Stimulated activated CD4-positive, alpha-beta T cell treated with anti-CD3 and anti-CD28 coated beads, Interleukin-15, amount 100 ng/mL, for 24 hours (primary cell): ENCODE results near the gene TRPT1.

Experiments used
- DNase-seq: peaks from one replicate; pipeline ENCODE4 v3.0.0-alpha.2; 2020

TRPT1 gene

DNA sequence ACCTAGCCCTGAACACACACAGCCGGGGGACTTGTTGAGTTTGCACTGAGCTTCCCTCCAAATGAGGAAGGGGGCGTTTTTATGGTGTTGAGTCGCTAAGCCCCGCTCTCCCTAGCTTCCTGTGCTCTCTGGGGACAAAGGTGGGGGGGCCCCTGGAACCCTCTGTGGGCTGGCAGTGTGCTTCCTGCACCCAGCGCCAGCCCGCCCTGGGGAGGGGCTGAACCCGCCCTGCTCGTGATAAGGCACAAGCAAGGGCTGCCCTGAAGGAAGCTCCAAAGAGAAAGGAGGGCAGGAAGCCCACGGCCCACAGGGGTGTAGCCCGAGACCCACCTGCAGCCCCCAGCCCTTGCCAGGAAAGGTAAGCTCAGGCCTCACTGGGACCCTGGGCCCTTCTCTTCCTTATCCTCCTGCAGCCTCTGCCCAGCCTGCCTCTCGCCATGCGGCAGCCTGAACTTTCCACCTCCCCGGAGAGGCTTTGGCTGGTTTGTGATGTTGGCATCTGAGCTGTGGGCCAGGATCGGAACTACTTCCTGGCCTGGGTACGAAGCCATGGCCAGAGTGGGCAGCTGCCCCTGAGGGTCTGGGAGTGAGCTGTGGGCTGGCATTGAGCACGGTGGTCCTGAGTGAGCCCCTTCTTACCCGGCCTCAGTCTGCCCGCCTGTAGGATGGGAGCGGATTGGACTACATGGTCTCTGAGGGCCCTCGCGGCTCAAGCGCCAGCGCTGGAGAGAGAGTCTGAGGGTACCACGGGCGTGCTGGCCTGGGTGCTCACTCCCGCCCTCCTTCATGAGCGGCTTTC is 19.3 kb downstream of the TRPT1 start, which contains the start of gene FERMT3:
Gene FERMT3 (plus strand): TSS at position 265 of the 799 bp plus-strand sequence. CDS start 644 bp downstream, outside the sequence.
- DNase-seq: peak; percentile 92

DNA sequence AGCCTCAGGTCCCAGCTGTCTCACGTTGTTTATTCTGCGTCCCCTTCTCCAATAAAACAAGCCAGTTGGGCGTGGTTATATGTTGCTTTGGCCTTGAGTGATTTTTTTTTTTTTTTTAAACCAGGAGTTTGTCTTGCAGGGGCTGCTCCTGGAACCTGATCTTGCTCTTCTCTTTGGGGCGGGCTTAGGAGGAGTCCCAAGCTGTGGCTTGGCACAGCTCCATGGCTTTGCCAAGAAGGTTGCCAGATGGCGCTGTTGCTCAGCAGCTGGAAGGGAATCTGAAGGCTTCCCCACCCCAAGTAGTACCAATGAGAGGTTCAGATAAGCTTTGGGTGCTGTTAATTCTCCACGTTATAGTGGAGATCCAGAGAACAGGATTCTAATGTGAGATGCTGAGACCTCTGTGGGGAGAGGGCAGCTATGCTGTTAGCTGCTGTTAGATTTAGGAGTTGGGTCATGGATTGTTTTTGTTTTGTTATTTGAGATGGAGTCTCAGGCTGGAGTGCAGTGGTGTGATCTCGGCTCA is 21.5 kb downstream of the TRPT1 start:
- DNase-seq: peak; percentile 80

- no peak for DNase-seq
Observed at GRCh38 chr11:64204080-64204440, 21.9 kb downstream of the TRPT1 start.

DNA sequence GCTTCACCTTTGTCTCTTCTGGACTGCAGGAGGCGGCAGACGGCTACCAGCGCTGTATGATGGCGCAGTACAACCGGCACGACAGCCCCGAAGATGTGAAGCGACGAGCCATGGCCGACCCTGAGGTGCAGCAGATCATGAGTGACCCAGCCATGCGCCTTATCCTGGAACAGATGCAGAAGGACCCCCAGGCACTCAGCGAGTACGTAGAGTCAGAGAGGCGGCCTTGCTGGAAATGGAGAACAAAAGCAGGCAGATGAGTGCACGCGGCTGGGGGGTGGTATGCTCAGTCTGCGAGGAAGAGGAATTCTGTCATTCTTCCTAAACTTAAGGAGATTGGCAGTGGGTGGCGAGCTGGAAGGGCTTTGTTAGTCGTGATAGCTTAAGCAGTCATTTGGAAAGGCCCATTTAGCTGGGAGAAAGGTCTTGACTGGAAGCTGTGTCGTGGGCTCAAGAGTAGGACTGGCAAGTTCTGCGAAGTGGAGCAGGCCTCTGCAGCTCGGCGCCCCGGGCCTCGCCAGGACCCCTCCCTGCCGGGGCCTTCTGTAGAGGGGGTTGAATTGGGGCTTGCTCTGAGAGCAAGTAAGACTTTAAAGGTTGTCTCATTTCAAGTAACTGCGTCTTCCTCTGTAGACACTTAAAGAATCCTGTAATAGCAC is 22.4 kb downstream of the TRPT1 start:
- DNase-seq: no peak

DNA sequence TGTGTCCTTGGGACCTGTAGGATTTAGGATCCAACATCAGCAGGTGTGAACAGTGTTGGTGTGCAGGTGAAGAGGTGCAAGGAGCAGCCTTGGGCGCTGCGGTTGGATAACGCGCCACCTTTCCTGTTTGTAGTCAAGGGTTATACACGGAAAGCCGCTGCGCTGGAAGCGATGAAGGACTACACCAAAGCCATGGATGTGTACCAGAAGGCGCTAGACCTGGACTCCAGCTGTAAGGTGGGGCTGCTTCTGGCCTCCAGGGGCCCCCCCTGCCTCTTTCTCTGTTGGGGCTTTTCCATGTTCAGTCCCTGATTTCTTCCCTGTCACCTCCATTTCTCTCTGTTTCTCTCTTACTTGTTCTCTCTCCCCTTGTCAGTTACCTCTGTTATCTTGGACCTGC is 23.0 kb downstream of the TRPT1 start:
- no peak for DNase-seq

GRCh38 chr11:64201543-64201942 is 24.4 kb downstream of the TRPT1 start:
- DNase-seq: no peak

- DNase-seq: no peak
Observed at GRCh38 chr11:64198511-64198910, 27.5 kb downstream of the TRPT1 start.

GRCh38 chr11:64196626-64197025 is 29.4 kb downstream of the TRPT1 start:
- no peak for DNase-seq

DNA sequence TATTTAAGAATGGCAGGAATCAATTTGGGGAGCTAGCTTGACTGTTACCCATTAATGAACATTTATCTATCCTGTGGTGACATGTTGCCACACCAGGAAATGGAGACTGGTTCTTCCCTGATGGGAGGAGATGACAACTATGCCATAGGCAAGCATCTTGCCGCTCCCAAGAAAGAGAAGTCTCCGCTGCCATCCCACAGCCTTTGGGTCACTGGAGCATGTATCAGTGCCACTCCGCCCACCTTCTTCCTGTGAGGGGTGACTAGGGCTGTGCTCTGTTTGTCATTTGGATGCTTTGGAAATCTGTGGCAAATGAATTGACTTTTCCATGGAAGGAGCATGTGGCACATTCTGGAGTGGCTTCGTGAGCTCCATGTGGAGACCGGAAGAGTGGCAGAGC is 33.6 kb downstream of the TRPT1 start:
- no peak for DNase-seq

DNA sequence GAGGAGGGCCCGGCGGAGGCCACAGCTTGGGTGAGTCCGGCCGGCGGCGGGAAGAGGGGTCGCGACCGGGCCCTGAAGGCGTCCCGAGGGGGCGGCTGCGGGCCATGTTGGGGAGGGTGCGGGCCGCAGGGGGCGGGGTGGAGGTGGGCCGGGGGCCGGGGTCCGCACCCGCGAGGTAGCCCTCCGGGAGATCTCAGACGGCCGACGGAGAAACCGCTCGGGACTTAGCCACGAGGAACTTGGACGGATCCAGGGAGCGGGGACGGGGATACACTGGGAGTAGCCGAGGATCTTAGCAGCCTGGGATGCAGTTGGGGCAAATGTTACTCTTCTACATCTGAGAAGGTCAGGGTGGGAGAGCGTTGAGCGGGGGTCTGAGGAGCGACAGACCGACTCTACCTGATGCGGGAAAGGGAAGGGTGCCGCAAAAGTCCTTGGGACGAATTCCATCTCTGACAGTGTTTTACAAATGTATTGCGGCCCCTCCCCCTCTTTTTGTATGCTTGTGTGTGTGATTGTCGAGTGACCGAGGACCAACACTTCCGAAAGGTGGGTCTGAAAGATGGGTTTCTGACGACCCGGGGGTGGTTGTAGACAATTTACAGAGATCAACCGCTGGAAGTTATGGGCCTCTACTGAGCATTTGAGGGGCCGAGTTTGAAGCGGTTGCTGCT is 39.4 kb downstream of the TRPT1 start:
- peak; percentile 59 for DNase-seq

- DNase-seq: peak; percentile 98
Observed at GRCh38 chr11:64185693-64186491, 40.1 kb downstream of the TRPT1 start, which contains the start of gene STIP1. Gene STIP1, plus strand, starts transcription at chr11:64186171. Its CDS starts 91 bp downstream, at chr11:64186262.

GRCh38 chr11:64185175-64185692 is 40.8 kb downstream of the TRPT1 start:
- no peak for DNase-seq

DNA sequence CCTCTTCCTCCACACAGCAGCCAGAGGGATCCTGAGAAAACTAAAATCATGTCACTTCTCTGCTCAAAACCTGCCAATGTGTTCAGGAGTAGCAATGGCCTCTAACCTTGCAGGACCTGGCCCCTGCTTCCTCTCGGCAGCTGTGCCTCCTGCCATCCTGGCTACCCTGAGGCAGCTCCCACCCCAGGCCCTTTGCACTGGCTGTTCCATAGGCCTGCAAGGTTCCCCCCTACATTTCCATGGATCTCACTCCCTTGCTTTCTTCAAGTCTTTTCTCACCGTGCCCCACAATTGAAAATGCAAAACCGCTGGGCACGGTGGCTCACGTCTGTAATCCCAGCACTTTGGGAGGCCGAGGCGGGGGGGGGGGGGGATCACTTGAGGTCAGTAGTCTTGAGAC is 42.1 kb downstream of the TRPT1 start:
- no peak for DNase-seq

- DNase-seq: peak; percentile 70
Observed at GRCh38 chr11:64181506-64182411, 44.2 kb downstream of the TRPT1 start.

GRCh38 chr11:64180891-64181290 is 45.1 kb downstream of the TRPT1 start:
- no peak for DNase-seq

DNA sequence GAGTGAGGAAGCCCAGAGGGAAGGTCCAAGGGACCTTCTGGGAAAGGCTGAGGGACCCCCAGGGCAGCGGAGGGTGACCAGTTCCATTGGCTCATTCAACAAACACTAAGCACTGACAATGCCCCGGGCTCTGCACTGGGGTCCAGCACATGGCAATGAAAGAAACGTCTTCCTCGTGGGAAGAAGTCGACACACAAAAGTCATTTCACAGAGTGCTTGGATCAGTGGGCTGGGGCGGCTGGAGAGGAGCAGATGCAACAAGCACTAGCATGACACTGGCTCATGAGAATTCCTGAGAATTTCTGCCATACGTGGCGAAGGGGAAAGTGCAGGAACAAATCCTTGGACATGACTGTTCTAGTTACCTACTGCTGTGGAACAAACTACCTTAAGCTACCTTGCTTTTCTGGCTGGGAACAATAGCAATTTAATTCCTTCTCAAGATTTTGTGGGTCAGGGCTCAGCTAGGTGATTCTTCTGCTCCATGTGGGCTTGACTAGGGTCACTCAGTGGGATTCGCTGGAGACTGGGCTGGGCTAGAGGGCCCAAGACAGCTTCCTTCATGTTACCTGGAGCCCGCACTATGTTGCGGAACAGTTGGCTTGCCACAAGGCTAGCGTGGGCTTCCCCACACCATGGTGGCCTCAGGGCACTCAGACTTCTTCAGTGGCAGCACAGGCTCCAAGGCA is 46.9 kb downstream of the TRPT1 start:
- DNase-seq: no peak

- no peak for DNase-seq
Observed at GRCh38 chr11:64178203-64178602, 47.8 kb downstream of the TRPT1 start.

DNA sequence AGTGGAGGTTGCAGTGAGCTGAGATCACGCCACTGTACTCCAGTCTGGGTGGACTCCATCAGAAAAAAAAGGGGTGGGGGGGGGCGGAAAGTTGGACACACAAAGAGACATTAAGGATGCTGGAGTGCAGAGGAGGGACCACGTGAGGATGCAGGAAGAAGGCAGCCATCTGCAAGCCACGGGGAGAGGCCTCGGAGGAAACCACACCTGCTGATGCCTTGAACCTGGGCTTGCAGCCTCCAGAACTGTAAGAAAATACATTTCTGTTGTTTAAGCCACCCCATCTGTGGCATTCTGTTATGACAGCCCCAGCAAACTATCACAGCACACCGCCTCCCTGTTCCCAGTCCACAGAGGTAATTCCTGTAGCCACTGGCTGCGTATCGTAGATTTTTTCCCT is 49.2 kb downstream of the TRPT1 start:
- DNase-seq: no peak
